ENCODE results near the gene HOXA4. TPM values are rescaled to one million over a fixed set of nuclear protein-coding genes. Genes with fewer than 3 reads are reported as not detected.

HOXA4 gene
- polyA plus RNA-seq, 1 donor (not counting 4 experiments of a cell fraction or from before 2014, with no cell fraction given): 1.5 TPM

DNA sequence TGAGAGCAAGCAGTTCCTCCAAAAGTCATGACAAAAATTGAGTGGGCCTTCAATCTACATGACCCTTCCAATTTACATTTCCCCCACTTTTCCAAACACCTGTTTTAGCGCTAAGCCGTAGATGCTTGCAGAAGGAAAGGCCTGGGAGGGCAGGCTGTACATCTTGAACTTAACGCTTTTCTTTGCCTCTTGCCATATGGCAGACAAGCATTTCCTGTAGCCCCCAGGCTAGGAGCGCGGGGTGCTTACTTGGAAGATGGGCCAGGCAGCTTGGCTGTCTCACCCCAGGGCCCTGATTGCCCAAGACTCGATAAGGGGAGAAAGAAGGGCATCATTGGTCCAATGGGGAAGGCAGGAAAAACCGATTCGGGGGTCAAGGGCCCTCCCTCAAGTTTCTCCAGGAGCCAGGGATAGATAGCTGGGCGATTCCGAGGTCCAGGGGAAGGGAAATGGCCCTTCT, 41.8 kb upstream of the HOXA4 start:
- Histone ChIP-seq H3K27ac (ENCODE audit: control insufficient read depth, insufficient read depth, low read length) (peak overlapping the region; percentile 87), H2AFZ (ENCODE audit: control insufficient read depth, low read length) (no peak overlapping the region)

DNA sequence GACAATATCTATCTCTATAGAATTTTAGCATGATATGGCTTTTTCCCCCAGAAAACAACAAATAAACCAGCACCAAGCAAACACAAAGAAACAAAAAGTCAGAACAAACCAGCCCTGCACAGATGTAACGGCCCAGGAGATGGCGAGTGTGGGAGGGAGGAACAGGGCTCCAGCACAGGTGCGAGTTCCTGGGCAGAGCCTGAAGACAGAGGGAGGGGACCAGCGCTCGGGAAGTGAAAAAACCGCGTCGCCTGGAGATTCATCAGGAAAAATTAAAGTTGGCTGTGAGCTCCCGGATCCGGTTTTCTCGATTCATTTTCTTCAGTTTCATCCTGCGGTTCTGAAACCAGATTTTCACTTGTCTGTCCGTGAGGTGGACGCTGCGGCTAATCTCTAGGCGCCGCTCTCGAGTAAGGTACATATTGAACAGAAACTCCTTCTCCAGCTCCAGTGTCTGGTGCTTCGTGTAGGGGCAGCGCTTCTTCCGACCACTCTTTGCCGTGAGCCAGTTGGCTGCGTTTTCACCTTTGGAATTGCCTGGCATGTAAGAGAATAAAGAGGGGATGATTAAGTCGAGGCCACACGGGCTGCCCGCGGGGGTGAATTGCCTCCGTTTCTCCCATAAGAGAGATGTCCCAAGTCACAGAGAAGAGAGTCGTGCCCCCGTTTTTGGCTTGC, 41.2 kb upstream of the HOXA4 start:
- Histone ChIP-seq H4K20me1 (ENCODE audit: control insufficient read depth, extremely low read depth, insufficient read depth, low read length) (no peaks in the 10 kb centered on the region), H3K79me2 (ENCODE audit: control insufficient read depth, insufficient read depth, low read length) (peaks cover 58% of the 10 kb centered on the region), H3K36me3 (ENCODE audit: control insufficient read depth in 2 of 2, extremely low read depth in 1 of 2, insufficient read depth in 2 of 2, low read length in 2 of 2) (peaks cover 0 to 4% of the 10 kb centered on the region in 2 experiments), H3K4me3 (ENCODE audit: control insufficient read depth in 2 of 3, extremely low read depth in 1 of 3, insufficient read depth in 2 of 3, low read depth in 1 of 3, low read length in 3 of 3) (peak overlapping the region; percentile 78 to 94 (median 84)), H3K27ac (ENCODE audit: control insufficient read depth, insufficient read depth, low read length) (peak overlapping the region; percentile 87), H3K9ac (ENCODE audit: control insufficient read depth, extremely low read depth, insufficient read depth, low read length) (peak overlapping the region; percentile 83), H3K4me2 (ENCODE audit: control insufficient read depth, extremely low read depth, insufficient read depth, low read depth, low read length) (peak overlapping the region; percentile 98), H3K9me3 (ENCODE audit: control insufficient read depth, low read depth, low read length) (no peaks in the 10 kb centered on the region), H3K9me1 (ENCODE audit: control insufficient read depth, extremely low read depth, insufficient read depth, low read length) (no peaks in the 10 kb centered on the region), H2AFZ (ENCODE audit: control insufficient read depth, low read length) (no peak overlapping the region), H3K27me3 (ENCODE audit: control insufficient read depth, extremely low read depth, insufficient read depth, low read length) (peaks cover 6% of the 10 kb centered on the region), H3K4me1 (ENCODE audit: control insufficient read depth, extremely low read depth, insufficient read depth, low read length) (peaks cover 32% of the 10 kb centered on the region)
- TF ChIP-seq, protein P1, sequence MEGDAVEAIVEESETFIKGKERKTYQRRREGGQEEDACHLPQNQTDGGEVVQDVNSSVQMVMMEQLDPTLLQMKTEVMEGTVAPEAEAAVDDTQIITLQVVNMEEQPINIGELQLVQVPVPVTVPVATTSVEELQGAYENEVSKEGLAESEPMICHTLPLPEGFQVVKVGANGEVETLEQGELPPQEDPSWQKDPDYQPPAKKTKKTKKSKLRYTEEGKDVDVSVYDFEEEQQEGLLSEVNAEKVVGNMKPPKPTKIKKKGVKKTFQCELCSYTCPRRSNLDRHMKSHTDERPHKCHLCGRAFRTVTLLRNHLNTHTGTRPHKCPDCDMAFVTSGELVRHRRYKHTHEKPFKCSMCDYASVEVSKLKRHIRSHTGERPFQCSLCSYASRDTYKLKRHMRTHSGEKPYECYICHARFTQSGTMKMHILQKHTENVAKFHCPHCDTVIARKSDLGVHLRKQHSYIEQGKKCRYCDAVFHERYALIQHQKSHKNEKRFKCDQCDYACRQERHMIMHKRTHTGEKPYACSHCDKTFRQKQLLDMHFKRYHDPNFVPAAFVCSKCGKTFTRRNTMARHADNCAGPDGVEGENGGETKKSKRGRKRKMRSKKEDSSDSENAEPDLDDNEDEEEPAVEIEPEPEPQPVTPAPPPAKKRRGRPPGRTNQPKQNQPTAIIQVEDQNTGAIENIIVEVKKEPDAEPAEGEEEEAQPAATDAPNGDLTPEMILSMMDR (optimal IDR thresholded peaks at IDR 0.05 in 1 of 3, IDR thresholded peaks at IDR 0.05 in 1 of 3, conservative IDR thresholded peaks at IDR 0.05 in 1 of 3; ENCODE audit: extremely low read depth in 1 of 3, insufficient read depth in 2 of 3, low read length in 3 of 3): no peak
- TF ChIP-seq EZH2 (IDR thresholded peaks at IDR 0.05; ENCODE audit: low read length): no peak
- dilution Hi-C loops (cut with MboI; ENCODE audit: extremely low pct_ligation_motif_present, low sequenced_read_pairs): no loop called here
- FAIRE-seq (peak; percentile 63), DNase-seq (ENCODE audit: low read depth, low spot score) (no peak)

More for the DNA sequence above, 41.8 kb upstream of the HOXA4 start:
- no peak for FAIRE-seq
- no peaks in the 10 kb centered on the region for H3K9me3 ChIP-seq (ENCODE audit: control insufficient read depth, low read depth, low read length)
- no peaks in the 10 kb centered on the region for H4K20me1 ChIP-seq (ENCODE audit: control insufficient read depth, extremely low read depth, insufficient read depth, low read length)
- dilution Hi-C loops (cut with MboI; ENCODE audit: extremely low pct_ligation_motif_present, low sequenced_read_pairs): no loop called here
- TF ChIP-seq, protein P1 (optimal IDR thresholded peaks at IDR 0.05 in 1 of 3, IDR thresholded peaks at IDR 0.05 in 1 of 3, conservative IDR thresholded peaks at IDR 0.05 in 1 of 3; ENCODE audit: extremely low read depth in 1 of 3, insufficient read depth in 2 of 3, low read length in 3 of 3): no peak
- TF ChIP-seq EZH2 (IDR thresholded peaks at IDR 0.05; ENCODE audit: low read length): no peak
- H3K36me3 ChIP-seq (ENCODE audit: control insufficient read depth in 2 of 2, extremely low read depth in 1 of 2, insufficient read depth in 2 of 2, low read length in 2 of 2): peaks cover 0 to 4% of the 10 kb centered on the region in 2 experiments
- H3K4me2 ChIP-seq (ENCODE audit: control insufficient read depth, extremely low read depth, insufficient read depth, low read depth, low read length): peak overlapping the region; percentile 98
- no peak for DNase-seq (ENCODE audit: low read depth, low spot score)
- peaks cover 53% of the 10 kb centered on the region for H3K79me2 ChIP-seq (ENCODE audit: control insufficient read depth, insufficient read depth, low read length)
- peak overlapping the region; percentile 83 for H3K9ac ChIP-seq (ENCODE audit: control insufficient read depth, extremely low read depth, insufficient read depth, low read length)
- peaks cover 6% of the 10 kb centered on the region for H3K27me3 ChIP-seq (ENCODE audit: control insufficient read depth, extremely low read depth, insufficient read depth, low read length)
- H3K4me3 ChIP-seq (ENCODE audit: control insufficient read depth in 2 of 3, extremely low read depth in 1 of 3, insufficient read depth in 2 of 3, low read depth in 1 of 3, low read length in 3 of 3): peak overlapping the region; percentile 78 to 94 (median 84)
- H3K4me1 ChIP-seq (ENCODE audit: control insufficient read depth, extremely low read depth, insufficient read depth, low read length): peaks cover 32% of the 10 kb centered on the region
- H3K9me1 ChIP-seq (ENCODE audit: control insufficient read depth, extremely low read depth, insufficient read depth, low read length): no peaks in the 10 kb centered on the region
